Kidney (tissue), 22 donors: Measurements from ENCODE around the gene ZNF30. TPM values are rescaled to one million over a fixed set of nuclear protein-coding genes. Genes with fewer than 3 reads are reported as not detected.

Experiments used
- DNase-seq, 5 donors: peaks; one replicate each; pipeline ENCODE4 v3.0.0-alpha.2; 2013 to 2020
- FAIRE-seq: peaks from 2 replicates; lab custom pipeline; 2012; peaks lifted over from hg19 to GRCh38; lab: Jason Lieb, UNC
- H3K27ac ChIP-seq, 2 donors: one replicate each; pipeline ENCODE4 v1.7.0; 2013; ENCODE audit warnings: low read depth in 2 of 2, low read length in 2 of 2, inconsistent platforms in 1 of 2
- H3K27me3 ChIP-seq: one replicate; pipeline ENCODE4 v1.7.1; 2013; ENCODE audit warnings: low read length, inconsistent platforms; ENCODE audit not compliant: control insufficient read depth, insufficient read depth
- H3K36me3 ChIP-seq, 3 donors: one replicate each; pipeline versions ENCODE4 v1.7.0 to v1.7.1; 2013; ENCODE audit warnings: low read length in 3 of 3, control low read depth in 1 of 3, inconsistent platforms in 1 of 3; ENCODE audit not compliant: insufficient read depth in 3 of 3, control insufficient read depth in 2 of 3
- H3K4me1 ChIP-seq, 3 donors: one replicate each; pipeline versions ENCODE4 v1.7.0 to v1.7.1; 2013; ENCODE audit warnings: low read length in 3 of 3, inconsistent platforms in 1 of 3, low read depth in 1 of 3; ENCODE audit not compliant: control insufficient read depth in 2 of 3, insufficient read depth in 2 of 3
- H3K4me3 ChIP-seq, 3 donors: one replicate each; pipeline versions ENCODE4 v1.7.0 to v1.8.1; 2013; ENCODE audit warnings: low read length in 3 of 3, control low read depth in 1 of 3, inconsistent platforms in 1 of 3
- H3K9ac ChIP-seq, 3 donors: one replicate each; pipeline versions ENCODE4 v1.7.0 to v1.7.1; 2013; ENCODE audit warnings: low read length in 3 of 3, control low read depth in 1 of 3, inconsistent platforms in 1 of 3
- H3K9me3 ChIP-seq, 3 donors: one replicate each; pipeline versions ENCODE4 v1.7.0 to v1.7.1; 2013; ENCODE audit warnings: low read length in 3 of 3, control low read depth in 1 of 3, inconsistent platforms in 1 of 3; ENCODE audit not compliant: control insufficient read depth in 2 of 3, insufficient read depth in 1 of 3
- intact Hi-C: fragments of 100-400 bp; cut with DNase I; formaldehyde crosslinking; loops from one replicate; pipeline ENCODE4 v1.11.1; 2022
- long read RNA-seq, 10 donors: library from polyadenylated mRNA in 1 of 10; unstranded in 1 of 10; transcript quantifications; one replicate each; pipeline ENCODE4 v2.0.0 and lab custom pipeline, GENCODE V29; 2021 to 2026
- polyA plus RNA-seq: library from polyadenylated mRNA; stranded (reverse); fragments of 350-450 nt; fragmentation: Illumina TruSeq; extraction: RNeasy Lipid Tissue Mini Kit (QIAGEN cat#74804); gene quantifications from one replicate; pipeline ENCODE4 v1.2.3, GENCODE V29; 2014; ENCODE audit warnings: low read depth, low replicate concordance; ENCODE audit not compliant: insufficient read depth
- total RNA-seq: library from RNA; stranded (reverse); fragmentation: NEBNext Ultra II Directional; extraction: Animal tissue kit (Norgen Biotek cat#: 25700); gene quantifications from one replicate; pipeline ENCODE4 v1.2.1, GENCODE V29; 2021
- TF ChIP-seq, protein P1 (sequence below): IDR thresholded peaks from 3 replicates; pipeline ENCODE4 v1.5.1; 2012; ENCODE audit warnings: mild to moderate bottlenecking, moderate library complexity, borderline replicate concordance; ENCODE audit not compliant: insufficient read depth; ENCODE audit errors: extremely low read depth
- donor health status: control.
- donor health status: control.
- donor health status: control.
- donor health status: control.
- donor health status: control.
- donor health status: DM: yes; HTN: yes; CAD: no.
- donor health status: Normal renal cell carcinoma (clear cell type).

Gene ZNF30
- 3.5 TPM for total RNA-seq
- 3.1 TPM for polyA plus RNA-seq
- long read RNA-seq, donor 1, result 0 reads
- long read RNA-seq, donor 2, result 0 reads
- long read RNA-seq, donor 3, partial matches to known transcripts, result 0 of 1 reads
- long read RNA-seq, donor 3, other reads (novel, unspliced or antisense), result 0 of 1 reads
- long read RNA-seq, donor 4, result 0 reads
- long read RNA-seq, donor 5, result 0 reads
- long read RNA-seq, donor 6, partial matches to known transcripts, result 0 of 4 reads
- long read RNA-seq, donor 6, other reads (novel, unspliced or antisense), result 0 of 4 reads
- long read RNA-seq, donor 7, partial matches to known transcripts, result 0 of 10 reads
- long read RNA-seq, donor 7, other reads (novel, unspliced or antisense), result 6 of 10 reads
- long read RNA-seq, donor 8, partial matches to known transcripts, result 0 of 1 reads
- long read RNA-seq, donor 8, other reads (novel, unspliced or antisense), result 0 of 1 reads
- long read RNA-seq, donor 9, partial matches to known transcripts, result 0 of 2 reads
- long read RNA-seq, donor 9, other reads (novel, unspliced or antisense), result 0 of 2 reads
- long read RNA-seq, donor 10, result 0 reads

DNA sequence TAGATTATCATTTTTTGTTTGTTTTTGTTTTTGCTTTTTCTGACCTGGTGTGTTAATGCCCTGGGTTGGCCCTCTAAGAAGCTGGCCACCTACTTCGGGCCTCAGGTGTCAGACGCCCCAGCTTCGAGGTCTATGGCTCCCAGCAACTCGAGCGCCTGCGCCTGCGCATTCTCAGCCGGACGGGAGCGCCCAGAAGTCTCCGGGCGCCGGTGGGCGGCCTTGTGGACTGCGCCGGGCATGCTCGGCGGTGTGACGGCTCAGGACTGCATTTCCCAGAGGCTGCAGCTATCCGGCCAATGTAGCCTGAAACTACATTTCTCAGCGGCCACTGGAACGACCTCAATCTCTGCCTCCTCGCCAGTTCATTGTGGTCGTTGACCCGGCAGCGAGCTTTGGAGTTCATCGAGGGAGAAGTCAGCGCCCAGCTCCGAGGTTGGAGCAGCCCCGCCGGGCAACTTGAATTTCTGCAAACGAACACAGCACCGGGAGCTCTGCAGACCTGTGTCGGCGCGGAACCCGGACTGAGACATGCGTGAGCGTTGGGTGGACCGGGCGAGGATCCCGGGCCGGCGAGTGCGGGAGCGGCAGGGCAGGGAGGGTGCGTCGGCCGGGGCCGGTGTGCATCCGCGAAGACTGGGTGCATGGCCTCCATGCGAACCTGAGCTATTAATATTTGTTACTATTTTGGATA is at the start of gene ZNF30:
Gene ZNF30, plus strand, starts transcription at position 219 of the 691 bp plus-strand sequence. CDS start 3,045 bp downstream, outside the sequence.
- FAIRE-seq, result no peak
- TF ChIP-seq, protein P1, sequence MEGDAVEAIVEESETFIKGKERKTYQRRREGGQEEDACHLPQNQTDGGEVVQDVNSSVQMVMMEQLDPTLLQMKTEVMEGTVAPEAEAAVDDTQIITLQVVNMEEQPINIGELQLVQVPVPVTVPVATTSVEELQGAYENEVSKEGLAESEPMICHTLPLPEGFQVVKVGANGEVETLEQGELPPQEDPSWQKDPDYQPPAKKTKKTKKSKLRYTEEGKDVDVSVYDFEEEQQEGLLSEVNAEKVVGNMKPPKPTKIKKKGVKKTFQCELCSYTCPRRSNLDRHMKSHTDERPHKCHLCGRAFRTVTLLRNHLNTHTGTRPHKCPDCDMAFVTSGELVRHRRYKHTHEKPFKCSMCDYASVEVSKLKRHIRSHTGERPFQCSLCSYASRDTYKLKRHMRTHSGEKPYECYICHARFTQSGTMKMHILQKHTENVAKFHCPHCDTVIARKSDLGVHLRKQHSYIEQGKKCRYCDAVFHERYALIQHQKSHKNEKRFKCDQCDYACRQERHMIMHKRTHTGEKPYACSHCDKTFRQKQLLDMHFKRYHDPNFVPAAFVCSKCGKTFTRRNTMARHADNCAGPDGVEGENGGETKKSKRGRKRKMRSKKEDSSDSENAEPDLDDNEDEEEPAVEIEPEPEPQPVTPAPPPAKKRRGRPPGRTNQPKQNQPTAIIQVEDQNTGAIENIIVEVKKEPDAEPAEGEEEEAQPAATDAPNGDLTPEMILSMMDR, result no peak
- peak within 1 kb of the TSS in 1 of 2 donors; percentile 71 for H3K27ac ChIP-seq

DNA sequence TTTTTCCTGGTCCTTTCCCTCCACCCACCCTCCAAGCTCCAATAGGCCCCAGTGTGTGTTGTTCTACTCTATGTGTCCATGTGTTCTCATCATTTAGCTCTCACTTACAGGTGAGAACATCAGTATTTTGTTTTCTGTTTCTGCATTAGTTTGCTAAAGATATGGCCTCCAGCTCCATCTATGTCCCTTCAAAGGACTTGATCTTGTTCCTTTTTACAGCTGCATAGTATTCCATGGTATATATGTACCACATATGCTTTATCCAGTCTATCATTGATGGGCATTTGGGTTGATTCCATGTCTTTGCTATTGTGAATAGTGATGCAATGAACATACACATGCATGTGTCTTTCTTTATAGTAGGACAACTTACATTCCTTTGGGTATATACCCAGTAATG is 47.1 kb upstream of the ZNF30 start:
- H3K36me3 ChIP-seq, result no peaks in the 10 kb centered on the region
- TF ChIP-seq, protein P1, result no peak
- intact Hi-C loops, result no loop called here
- H3K9ac ChIP-seq, result no peak overlapping the region
- H3K4me1 ChIP-seq, result no peaks in the 10 kb centered on the region
- H3K27ac ChIP-seq, result no peak overlapping the region
- DNase-seq (no peak), FAIRE-seq (no peak)
- H3K4me3 ChIP-seq, result no peak overlapping the region
- no peaks in the 10 kb centered on the region for H3K9me3 ChIP-seq
- no peaks in the 10 kb centered on the region for H3K27me3 ChIP-seq

More for the DNA sequence above, at the start of gene ZNF30:
- peak within 1 kb of the TSS; percentile 62 to 75 (median 68) for H3K9ac ChIP-seq
- no peaks in the 10 kb centered on the region for H3K27me3 ChIP-seq
- no peaks in the 10 kb centered on the region for H3K4me1 ChIP-seq
- intact Hi-C loops, result no loop called here
- peak within 1 kb of the TSS; percentile 76 to 86 (median 79) for H3K4me3 ChIP-seq
- peaks cover 0 to 6% (median 2%) of the 10 kb centered on the region in 3 donors for H3K36me3 ChIP-seq
- H3K9me3 ChIP-seq, result no peaks in the 10 kb centered on the region
- DNase-seq, result peak; percentile 93 to 98 (median 96)

DNA sequence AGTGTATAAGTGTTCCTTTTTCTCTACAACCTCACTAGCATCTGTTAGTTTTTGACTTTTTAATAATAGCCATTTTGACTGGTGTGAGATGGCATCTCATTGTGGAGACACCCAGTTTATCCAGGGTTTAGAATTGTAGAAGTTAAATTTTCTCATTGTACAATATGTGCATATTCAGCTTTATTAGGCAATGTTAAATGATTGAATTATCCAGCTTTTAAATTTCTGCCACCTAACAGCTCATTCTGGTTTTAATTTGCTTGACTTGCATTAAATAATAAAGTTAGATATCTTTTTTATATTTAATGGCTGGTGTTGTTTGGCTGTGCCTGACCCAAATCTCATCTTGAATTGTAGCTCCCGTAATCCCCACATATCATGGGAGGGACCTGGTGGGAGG is 46.7 kb upstream of the ZNF30 start:
- H3K27ac ChIP-seq, result no peak overlapping the region
- no peaks in the 10 kb centered on the region for H3K36me3 ChIP-seq
- no peak for FAIRE-seq
- TF ChIP-seq, protein P1, result no peak
- H3K9me3 ChIP-seq, result peaks cover 0 to 4% (median 3%) of the 10 kb centered on the region in 3 donors
- no peaks in the 10 kb centered on the region for H3K27me3 ChIP-seq
- intact Hi-C loops, result no loop called here
- no peaks in the 10 kb centered on the region for H3K4me1 ChIP-seq
- no peak overlapping the region for H3K9ac ChIP-seq
- DNase-seq, result no peak
- no peak overlapping the region for H3K4me3 ChIP-seq
